ACC112 (cell line): ENCODE results near the gene RFXANK.

Source experiments
- H2AFZ ChIP-seq: fragments of 200-600 bp; sonication (generic); one replicate; pipeline ENCODE4 v1.6.0; 2017; ENCODE audit warnings: antibody characterized with exemption, low read length; ENCODE audit not compliant: unreplicated experiment
- H3K27ac ChIP-seq: fragments of 200-600 bp; sonication (generic); 2 replicates; pipeline ENCODE4 v1.5.1; 2014; ENCODE audit warnings: low read depth, mild to moderate bottlenecking, antibody characterized with exemption, low read length, moderate library complexity
- H3K27me3 ChIP-seq: fragments of 200-600 bp; sonication (generic); 2 replicates; pipeline ENCODE4 v1.6.1; 2014; ENCODE audit warnings: mild to moderate bottlenecking, antibody characterized with exemption, low read length, moderate library complexity, mixed read lengths; ENCODE audit not compliant: insufficient read depth
- H3K36me3 ChIP-seq: fragments of 200-600 bp; sonication (generic); 2 replicates; pipeline ENCODE4 v1.6.1; 2016; ENCODE audit warnings: mild to moderate bottlenecking, antibody characterized with exemption, low read length, moderate library complexity, mixed read lengths; ENCODE audit not compliant: insufficient read depth
- H3K4me1 ChIP-seq: fragments of 200-600 bp; sonication (generic); one replicate; pipeline ENCODE4 v1.6.1; 2016; ENCODE audit warnings: low read length, mixed read lengths; ENCODE audit not compliant: insufficient read depth, unreplicated experiment, control insufficient read depth
- H3K4me3 ChIP-seq: fragments of 200-600 bp; sonication (generic); 2 replicates; pipeline ENCODE4 v1.5.1; 2014; ENCODE audit warnings: mild to moderate bottlenecking, low read depth, low read length
- H3K79me2 ChIP-seq: fragments of 200-600 bp; sonication (generic); one replicate; pipeline ENCODE4 v1.6.0; 2016; ENCODE audit warnings: low read length; ENCODE audit not compliant: control insufficient read depth, unreplicated experiment, insufficient read depth

RFXANK gene

GRCh38 chr19:19207637-19208572 is 15.8 kb downstream of the RFXANK start:
- Histone ChIP-seq H3K27me3 (peaks cover 26% of the 10 kb centered on the region), H3K79me2 (peaks cover under 1% of the 10 kb centered on the region), H2AFZ (no peak overlapping the region), H3K4me1 (no peaks in the 10 kb centered on the region), H3K36me3 (no peaks in the 10 kb centered on the region), H3K4me3 (no peak overlapping the region), H3K27ac (no peak overlapping the region)

- H3K27ac ChIP-seq: no peak overlapping the region
- H3K79me2 ChIP-seq: no peaks in the 10 kb centered on the region
- H3K36me3 ChIP-seq: no peaks in the 10 kb centered on the region
- H3K4me1 ChIP-seq: no peaks in the 10 kb centered on the region
- H2AFZ ChIP-seq: no peak overlapping the region
- H3K4me3 ChIP-seq: no peak overlapping the region
- H3K27me3 ChIP-seq: peaks cover 40% of the 10 kb centered on the region
Observed at GRCh38 chr19:19209372-19209771, 17.3 kb downstream of the RFXANK start.

GRCh38 chr19:19211499-19212420 is 19.7 kb downstream of the RFXANK start, which contains the start of gene NCAN:
Gene NCAN, plus strand, starts transcription at chr19:19211958. Its CDS starts 4,996 bp downstream, at chr19:19216954.
- Histone ChIP-seq H3K36me3 (no peaks in the 10 kb centered on the region), H2AFZ (no peak within 1 kb of the TSS), H3K79me2 (no peaks in the 10 kb centered on the region), H3K4me1 (no peaks in the 10 kb centered on the region), H3K27ac (no peak within 1 kb of the TSS), H3K27me3 (peaks cover 41% of the 10 kb centered on the region), H3K4me3 (no peak within 1 kb of the TSS)

- no peaks in the 10 kb centered on the region for H3K36me3 ChIP-seq
- no peak overlapping the region for H3K27ac ChIP-seq
- no peak overlapping the region for H3K4me3 ChIP-seq
- no peaks in the 10 kb centered on the region for H3K79me2 ChIP-seq
- peaks cover 39% of the 10 kb centered on the region for H3K27me3 ChIP-seq
- no peaks in the 10 kb centered on the region for H3K4me1 ChIP-seq
- H2AFZ ChIP-seq: no peak overlapping the region
Observed at GRCh38 chr19:19212916-19213315, 20.9 kb downstream of the RFXANK start.

DNA sequence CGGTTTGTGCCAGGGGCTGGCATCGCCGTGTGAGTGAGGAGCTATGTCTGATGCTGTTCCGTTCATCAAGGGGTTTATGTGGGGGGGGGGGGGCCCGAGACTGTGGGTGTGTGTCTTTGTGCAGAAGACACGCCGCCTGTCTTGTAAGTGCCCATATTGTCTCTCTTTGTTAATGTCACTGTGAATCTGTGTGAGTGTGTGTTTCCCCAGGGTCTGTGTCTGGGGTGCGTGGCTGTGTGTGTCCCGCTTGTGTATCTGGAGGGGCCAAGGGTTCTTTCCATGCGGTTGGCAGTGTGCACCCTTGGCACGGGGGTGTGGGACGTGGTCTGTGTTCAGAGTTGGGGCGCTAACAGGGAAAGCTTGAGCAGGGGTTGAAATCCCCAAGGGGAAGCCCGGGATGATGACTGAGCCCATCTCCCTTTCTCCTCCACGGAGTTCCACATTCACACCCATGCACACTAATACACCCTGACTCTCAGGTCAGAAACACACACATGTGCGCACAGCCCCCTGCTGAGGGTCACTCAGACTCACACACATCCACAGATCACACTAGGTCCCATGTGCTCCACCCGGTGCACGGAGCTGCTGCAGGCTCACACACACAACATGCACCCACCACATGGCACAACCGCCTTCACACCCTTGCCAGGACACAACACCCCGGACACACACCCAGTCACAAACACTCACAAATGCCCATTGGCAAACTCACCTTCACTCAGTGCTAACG is 21.5 kb downstream of the RFXANK start:
- Histone ChIP-seq H3K4me3 (no peak overlapping the region), H3K36me3 (no peaks in the 10 kb centered on the region), H3K27me3 (peaks cover 39% of the 10 kb centered on the region), H3K4me1 (no peaks in the 10 kb centered on the region), H3K27ac (no peak overlapping the region), H2AFZ (no peak overlapping the region), H3K79me2 (no peaks in the 10 kb centered on the region)

- H3K4me3 ChIP-seq: no peak overlapping the region
- peaks cover 39% of the 10 kb centered on the region for H3K27me3 ChIP-seq
- H3K27ac ChIP-seq: no peak overlapping the region
- no peak overlapping the region for H2AFZ ChIP-seq
- no peaks in the 10 kb centered on the region for H3K36me3 ChIP-seq
- H3K79me2 ChIP-seq: no peaks in the 10 kb centered on the region
- H3K4me1 ChIP-seq: no peaks in the 10 kb centered on the region
Observed at GRCh38 chr19:19214159-19214490, 22.1 kb downstream of the RFXANK start.

- H3K27ac ChIP-seq: no peak overlapping the region
- no peak overlapping the region for H3K4me3 ChIP-seq
- no peaks in the 10 kb centered on the region for H3K36me3 ChIP-seq
- no peak overlapping the region for H2AFZ ChIP-seq
- peaks cover 35% of the 10 kb centered on the region for H3K27me3 ChIP-seq
- H3K4me1 ChIP-seq: no peaks in the 10 kb centered on the region
- no peaks in the 10 kb centered on the region for H3K79me2 ChIP-seq
Observed at GRCh38 chr19:19214892-19215291, 22.8 kb downstream of the RFXANK start.

- no peaks in the 10 kb centered on the region for H3K4me1 ChIP-seq
- no peak overlapping the region for H2AFZ ChIP-seq
- no peaks in the 10 kb centered on the region for H3K36me3 ChIP-seq
- no peak overlapping the region for H3K4me3 ChIP-seq
- H3K27ac ChIP-seq: no peak overlapping the region
- no peaks in the 10 kb centered on the region for H3K79me2 ChIP-seq
- H3K27me3 ChIP-seq: peaks cover 35% of the 10 kb centered on the region
Observed at GRCh38 chr19:19215792-19216191, 23.7 kb downstream of the RFXANK start.

GRCh38 chr19:19217099-19217498 is 25.0 kb downstream of the RFXANK start:
- Histone ChIP-seq H3K27ac (no peak overlapping the region), H3K79me2 (no peaks in the 10 kb centered on the region), H3K36me3 (no peaks in the 10 kb centered on the region), H2AFZ (no peak overlapping the region), H3K27me3 (peaks cover 24% of the 10 kb centered on the region), H3K4me1 (no peaks in the 10 kb centered on the region), H3K4me3 (no peak overlapping the region)

GRCh38 chr19:19218911-19219310 is 26.9 kb downstream of the RFXANK start:
- H3K27me3 ChIP-seq: peaks cover 8% of the 10 kb centered on the region
- no peaks in the 10 kb centered on the region for H3K36me3 ChIP-seq
- no peak overlapping the region for H3K27ac ChIP-seq
- H3K79me2 ChIP-seq: no peaks in the 10 kb centered on the region
- no peak overlapping the region for H3K4me3 ChIP-seq
- no peak overlapping the region for H2AFZ ChIP-seq
- H3K4me1 ChIP-seq: no peaks in the 10 kb centered on the region
